ENCODE results near the gene MYO7A. TPM values are rescaled to one million over a fixed set of nuclear protein-coding genes. Genes with fewer than 3 reads are reported as not detected.

The MYO7A gene
- total and polyA plus RNA-seq, 2 donors (not counting 3 experiments of a cell fraction or from before 2014, with no cell fraction given): 1.3 to 3.6 TPM

DNA sequence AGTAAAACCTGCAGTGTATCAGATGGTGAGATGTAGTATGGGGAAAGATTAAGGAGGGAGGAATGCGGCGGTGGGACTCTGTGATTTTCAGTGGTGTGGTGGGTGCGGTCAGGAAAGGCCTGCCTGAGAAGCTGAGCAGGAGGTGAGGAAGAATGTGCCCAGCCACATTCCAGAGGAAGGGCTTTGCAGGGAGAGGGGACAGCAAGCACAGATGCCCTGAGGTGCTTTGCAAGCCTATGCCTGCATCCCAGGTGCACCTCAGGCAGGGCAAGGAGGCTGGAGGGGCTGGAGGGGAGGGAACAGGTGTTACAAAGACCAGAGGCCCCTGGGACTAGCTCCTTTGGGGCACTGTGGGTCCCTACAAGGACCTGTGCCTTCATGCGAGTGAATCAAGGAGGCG lies 42.1 kb downstream of the MYO7A start:
- Histone ChIP-seq H3K27me3 (ENCODE audit: control insufficient read depth in 2 of 2, insufficient read depth in 2 of 2, low read length in 2 of 2) (no peaks in the 10 kb centered on the region), H3K27ac (ENCODE audit: insufficient read depth, low read depth, low read length) (no peak overlapping the region), H4K20me1 (replicated peaks; ENCODE audit: control insufficient read depth, extremely low read depth, insufficient read depth, low read length) (no peaks in the 10 kb centered on the region), H3K36me3 (ENCODE audit: control insufficient read depth in 2 of 2, extremely low read depth in 1 of 2, insufficient read depth in 2 of 2, low read length in 2 of 2) (no peaks in the 10 kb centered on the region), H2AFZ (ENCODE audit: low read depth, low read length) (no peak overlapping the region), H3K9me1 (replicated peaks; ENCODE audit: control insufficient read depth, extremely low read depth, insufficient read depth, low read length) (no peaks in the 10 kb centered on the region), H3K4me1 (ENCODE audit: control insufficient read depth, extremely low read depth, insufficient read depth, low read length) (peaks cover 20% of the 10 kb centered on the region), H3K4me2 (ENCODE audit: insufficient read depth, low read length) (no peak overlapping the region), H3K4me3 (replicated peaks in 1 of 3; ENCODE audit: insufficient read depth in 1 of 3, low read depth in 1 of 3, low read length in 3 of 3) (no peak overlapping the region), H3K9me3 (replicated peaks; ENCODE audit: control insufficient read depth, insufficient read depth, low read length) (no peaks in the 10 kb centered on the region), H3K9ac (replicated peaks; ENCODE audit: extremely low read depth, insufficient read depth, low read length) (no peak overlapping the region), H3K79me2 (ENCODE audit: control insufficient read depth, insufficient read depth, low read length) (no peaks in the 10 kb centered on the region)
- DNase-seq (ENCODE audit: low read depth, low spot score) (no peak), FAIRE-seq (no peak)
- intact Hi-C loops (cut with micrococcal nuclease) (no loop called here), dilution Hi-C loops (cut with MboI; ENCODE audit: extremely low pct_ligation_motif_present, low sequenced_read_pairs) (no loop called here)
- TF ChIP-seq GATA2 (IDR thresholded peaks at IDR 0.05; ENCODE audit: insufficient read depth, insufficient read length, low read depth, low read length) (no peak), EZH2 (IDR thresholded peaks at IDR 0.05; ENCODE audit: borderline replicate concordance, low read depth, low read length, severe bottlenecking) (no peak), POLR2AphosphoS5 (IDR thresholded peaks at IDR 0.05; ENCODE audit: insufficient read depth, low read depth, low read length) (no peak), JUN (IDR thresholded peaks at IDR 0.05; ENCODE audit: borderline replicate concordance, insufficient read depth, insufficient read length, low read depth) (no peak), MYC (IDR thresholded peaks at IDR 0.05; ENCODE audit: low read depth, low read length) (no peak), POLR2A (IDR thresholded peaks at IDR 0.05; ENCODE audit: low read depth, low read length) (no peak)
- BruUV-seq (replicated peaks): no TSS peak
- CTCF ChIA-PET: no interaction called here
- POLR2A ChIA-PET: no interaction called here

GRCh38 chr11:77171254-77171653 lies 43.2 kb downstream of the MYO7A start:
- H3K36me3 ChIP-seq (ENCODE audit: control insufficient read depth in 2 of 2, extremely low read depth in 1 of 2, insufficient read depth in 2 of 2, low read length in 2 of 2): no peaks in the 10 kb centered on the region
- no peak for TF ChIP-seq FOS (IDR thresholded peaks at IDR 0.05; ENCODE audit: borderline replicate concordance, insufficient read depth, low read length)
- no peak for TF ChIP-seq EZH2 (IDR thresholded peaks at IDR 0.05; ENCODE audit: borderline replicate concordance, low read depth, low read length, severe bottlenecking)
- TF ChIP-seq JUN (IDR thresholded peaks at IDR 0.05; ENCODE audit: borderline replicate concordance, insufficient read depth, insufficient read length, low read depth): no peak
- no peak for TF ChIP-seq POLR2AphosphoS5 (IDR thresholded peaks at IDR 0.05; ENCODE audit: insufficient read depth, low read depth, low read length)
- TF ChIP-seq MYC (IDR thresholded peaks at IDR 0.05; ENCODE audit: low read depth, low read length): no peak
- TF ChIP-seq POLR2A (IDR thresholded peaks at IDR 0.05; ENCODE audit: low read depth, low read length): no peak
- TF ChIP-seq, protein P1, sequence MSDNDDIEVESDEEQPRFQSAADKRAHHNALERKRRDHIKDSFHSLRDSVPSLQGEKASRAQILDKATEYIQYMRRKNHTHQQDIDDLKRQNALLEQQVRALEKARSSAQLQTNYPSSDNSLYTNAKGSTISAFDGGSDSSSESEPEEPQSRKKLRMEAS (IDR thresholded peaks at IDR 0.05; ENCODE audit: insufficient read depth, insufficient read length): no peak
- DNase-seq (ENCODE audit: low read depth, low spot score) (no peak), FAIRE-seq (no peak)
- no peaks in the 10 kb centered on the region for H3K79me2 ChIP-seq (ENCODE audit: control insufficient read depth, insufficient read depth, low read length)
- H3K4me1 ChIP-seq (ENCODE audit: control insufficient read depth, extremely low read depth, insufficient read depth, low read length): peaks cover 20% of the 10 kb centered on the region
- H3K9ac ChIP-seq (replicated peaks; ENCODE audit: extremely low read depth, insufficient read depth, low read length): no peak overlapping the region
- H3K9me3 ChIP-seq (replicated peaks; ENCODE audit: control insufficient read depth, insufficient read depth, low read length): no peaks in the 10 kb centered on the region
- H3K4me3 ChIP-seq (replicated peaks in 1 of 3; ENCODE audit: insufficient read depth in 1 of 3, low read depth in 1 of 3, low read length in 3 of 3): no peak overlapping the region
- H3K27me3 ChIP-seq (ENCODE audit: control insufficient read depth in 2 of 2, insufficient read depth in 2 of 2, low read length in 2 of 2): no peaks in the 10 kb centered on the region
- no peaks in the 10 kb centered on the region for H3K9me1 ChIP-seq (replicated peaks; ENCODE audit: control insufficient read depth, extremely low read depth, insufficient read depth, low read length)
- H2AFZ ChIP-seq (ENCODE audit: low read depth, low read length): no peak overlapping the region
- intact Hi-C loops (cut with micrococcal nuclease): no loop called here
- dilution Hi-C loops (cut with MboI; ENCODE audit: extremely low pct_ligation_motif_present, low sequenced_read_pairs): no loop called here
- CTCF ChIA-PET: interaction anchor here (0.6 kb wide), 1 partner anchor 15 kb away, joined by 3 read pairs; no protein-coding TSS in a partner anchor
- no TSS peak for BruUV-seq (replicated peaks)
- POLR2A ChIA-PET: no interaction called here
- H3K4me2 ChIP-seq (ENCODE audit: insufficient read depth, low read length): no peak overlapping the region
- no peaks in the 10 kb centered on the region for H4K20me1 ChIP-seq (replicated peaks; ENCODE audit: control insufficient read depth, extremely low read depth, insufficient read depth, low read length)
- H3K27ac ChIP-seq (ENCODE audit: insufficient read depth, low read depth, low read length): no peak overlapping the region

All from endothelial cell of umbilical vein (primary cell).